ENCODE data around the gene EID3. TPM values are rescaled to one million over a fixed set of nuclear protein-coding genes. Genes with fewer than 3 reads are reported as not detected.
"Not testable (repeated sequence)": the region's sequence is repeated elsewhere in the genome, so short reads cannot be mapped to it uniquely, and the experiment has no call there.

The EID3 gene
- total and polyA plus RNA-seq, 2 donors (not counting 1 experiment from before 2014, with no cell fraction given): 6.4 to 9.4 TPM

DNA sequence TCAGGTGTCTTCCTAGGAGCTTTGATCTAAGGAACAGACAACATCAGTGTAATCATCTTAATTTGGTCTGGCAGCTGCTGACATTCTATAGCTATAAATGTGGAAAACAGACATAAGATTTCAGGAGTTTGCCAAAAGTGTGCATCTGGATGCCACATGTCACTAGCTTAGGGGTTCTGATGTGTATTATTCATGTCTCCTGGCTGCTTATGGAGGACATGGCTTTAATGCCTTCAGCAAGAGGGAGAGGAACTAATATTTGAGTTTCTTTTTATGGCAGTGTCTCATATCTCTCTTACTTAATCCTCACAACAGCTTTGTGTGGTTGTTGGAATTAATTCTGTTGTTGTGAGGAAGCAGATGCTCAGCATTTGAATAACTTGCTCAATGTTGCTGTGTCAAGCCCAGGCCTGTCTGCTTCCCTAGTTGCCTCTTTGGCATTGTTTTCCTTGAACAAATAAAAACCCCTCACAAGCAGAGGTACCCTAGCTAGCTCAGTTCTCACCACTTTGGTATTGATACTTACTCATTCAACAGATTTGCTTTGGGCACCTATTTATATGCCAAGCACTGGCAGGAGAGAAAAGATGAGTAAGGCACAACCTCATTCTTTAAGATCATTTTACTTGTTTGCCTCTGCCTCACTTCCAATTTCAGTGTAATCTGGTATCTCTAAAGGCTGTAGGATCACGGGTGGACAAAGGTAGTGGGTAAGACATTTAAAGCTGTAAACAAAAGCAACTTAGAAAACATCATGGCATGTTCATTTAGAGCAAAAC lies 39.8 kb upstream of the EID3 start:
- TF ChIP-seq, protein P1, sequence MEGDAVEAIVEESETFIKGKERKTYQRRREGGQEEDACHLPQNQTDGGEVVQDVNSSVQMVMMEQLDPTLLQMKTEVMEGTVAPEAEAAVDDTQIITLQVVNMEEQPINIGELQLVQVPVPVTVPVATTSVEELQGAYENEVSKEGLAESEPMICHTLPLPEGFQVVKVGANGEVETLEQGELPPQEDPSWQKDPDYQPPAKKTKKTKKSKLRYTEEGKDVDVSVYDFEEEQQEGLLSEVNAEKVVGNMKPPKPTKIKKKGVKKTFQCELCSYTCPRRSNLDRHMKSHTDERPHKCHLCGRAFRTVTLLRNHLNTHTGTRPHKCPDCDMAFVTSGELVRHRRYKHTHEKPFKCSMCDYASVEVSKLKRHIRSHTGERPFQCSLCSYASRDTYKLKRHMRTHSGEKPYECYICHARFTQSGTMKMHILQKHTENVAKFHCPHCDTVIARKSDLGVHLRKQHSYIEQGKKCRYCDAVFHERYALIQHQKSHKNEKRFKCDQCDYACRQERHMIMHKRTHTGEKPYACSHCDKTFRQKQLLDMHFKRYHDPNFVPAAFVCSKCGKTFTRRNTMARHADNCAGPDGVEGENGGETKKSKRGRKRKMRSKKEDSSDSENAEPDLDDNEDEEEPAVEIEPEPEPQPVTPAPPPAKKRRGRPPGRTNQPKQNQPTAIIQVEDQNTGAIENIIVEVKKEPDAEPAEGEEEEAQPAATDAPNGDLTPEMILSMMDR (IDR thresholded peaks at IDR 0.05): no peak
- no peak for TF ChIP-seq EZH2 (IDR thresholded peaks at IDR 0.05; ENCODE audit: borderline replicate concordance, insufficient read depth, low read depth, low read length, poor library complexity, severe bottlenecking)
- Mint-ChIP-seq H3K9me3 (ENCODE audit: insufficient read depth) (no peaks in the 10 kb centered on the region), H3K4me3 (no peak overlapping the region), H3K4me1 (no peaks in the 10 kb centered on the region), H3K27ac (no peak overlapping the region), H3K27me3 (no peaks in the 10 kb centered on the region)
- H3K4me3 ChIP-seq (ENCODE audit: control extremely low read depth in 1 of 5, extremely low read depth in 1 of 5, insufficient read depth in 1 of 5, low read depth in 2 of 5, low read length in 4 of 5): no peak overlapping the region
- H2AFZ ChIP-seq (ENCODE audit: insufficient read depth, low read depth, low read length, poor library complexity, severe bottlenecking): no peak overlapping the region
- no peaks in the 10 kb centered on the region for H3K4me1 ChIP-seq (ENCODE audit: control insufficient read depth in 2 of 2, insufficient read depth in 2 of 2, low read length in 2 of 2)
- intact Hi-C loops (cut with micrococcal nuclease): no loop called here
- CTCF ChIA-PET: no interaction called here
- H3K36me3 ChIP-seq (replicated peaks in 1 of 2; ENCODE audit: control extremely low read depth in 1 of 2, control insufficient read depth in 1 of 2, extremely low read depth in 1 of 2, insufficient read depth in 2 of 2, low read length in 1 of 2): no peaks in the 10 kb centered on the region
- no peaks in the 10 kb centered on the region for H3K27me3 ChIP-seq (replicated peaks in 1 of 4; ENCODE audit: control extremely low read depth in 1 of 4, control insufficient read depth in 3 of 4, insufficient read depth in 4 of 4, low read length in 3 of 4)
- H3K27ac ChIP-seq (ENCODE audit: low read length in 2 of 2): no peak overlapping the region
- H3K9me3 ChIP-seq (ENCODE audit: control extremely low read depth in 1 of 3, control insufficient read depth in 2 of 3, insufficient read depth in 1 of 3, low read length in 2 of 3): no peaks in the 10 kb centered on the region
- H3K9ac ChIP-seq (ENCODE audit: low read length): no peak overlapping the region
- no peak overlapping the region for H3K4me2 ChIP-seq (replicated peaks; ENCODE audit: low read depth, low read length, poor library complexity, severe bottlenecking)
- DNase-seq: no peak
- H3K79me2 ChIP-seq (ENCODE audit: control insufficient read depth, insufficient read depth, low read length): no peaks in the 10 kb centered on the region
- no peaks in the 10 kb centered on the region for H4K20me1 ChIP-seq (ENCODE audit: control insufficient read depth, insufficient read depth, low read length, poor library complexity, severe bottlenecking)
- POLR2A ChIA-PET: no interaction called here
- WGBS (ENCODE audit: insufficient coverage): no CpG with 5 or more reads among the region's 1 CpG
- ATAC-seq (ENCODE audit: low read depth): no peak

DNA sequence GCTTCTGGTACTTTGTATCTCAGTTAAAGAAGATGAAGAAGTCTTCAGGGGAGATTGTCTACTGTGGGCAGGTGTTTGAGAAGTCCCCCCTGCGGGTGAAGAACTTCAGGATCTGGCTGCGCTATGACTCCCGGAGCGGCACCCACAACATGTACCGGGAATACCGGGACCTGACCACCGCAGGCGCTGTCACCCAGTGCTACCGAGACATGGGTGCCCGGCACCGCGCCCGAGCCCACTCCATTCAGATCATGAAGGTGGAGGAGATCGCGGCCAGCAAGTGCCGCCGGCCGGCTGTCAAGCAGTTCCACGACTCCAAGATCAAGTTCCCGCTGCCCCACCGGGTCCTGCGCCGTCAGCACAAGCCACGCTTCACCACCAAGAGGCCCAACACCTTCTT lies 38.1 kb upstream of the EID3 start:
- H3K36me3 ChIP-seq (replicated peaks in 1 of 2; ENCODE audit: control extremely low read depth in 1 of 2, control insufficient read depth in 1 of 2, extremely low read depth in 1 of 2, insufficient read depth in 2 of 2, low read length in 1 of 2); H3K4me3 ChIP-seq (ENCODE audit: control extremely low read depth in 1 of 5, extremely low read depth in 1 of 5, insufficient read depth in 1 of 5, low read depth in 2 of 5, low read length in 4 of 5); intact Hi-C loops (cut with micrococcal nuclease); H4K20me1 ChIP-seq (ENCODE audit: control insufficient read depth, insufficient read depth, low read length, poor library complexity, severe bottlenecking); H2AFZ ChIP-seq (ENCODE audit: insufficient read depth, low read depth, low read length, poor library complexity, severe bottlenecking); H3K9me3 Mint-ChIP-seq (ENCODE audit: insufficient read depth); ATAC-seq (ENCODE audit: low read depth); H3K27ac Mint-ChIP-seq; H3K27me3 ChIP-seq (replicated peaks in 1 of 4; ENCODE audit: control extremely low read depth in 1 of 4, control insufficient read depth in 3 of 4, insufficient read depth in 4 of 4, low read length in 3 of 4); DNase-seq; H3K4me1 ChIP-seq (ENCODE audit: control insufficient read depth in 2 of 2, insufficient read depth in 2 of 2, low read length in 2 of 2); H3K9ac ChIP-seq (ENCODE audit: low read length); CTCF ChIA-PET; POLR2A ChIA-PET; H3K4me3 Mint-ChIP-seq; H3K9me3 ChIP-seq (ENCODE audit: control extremely low read depth in 1 of 3, control insufficient read depth in 2 of 3, insufficient read depth in 1 of 3, low read length in 2 of 3); H3K4me2 ChIP-seq (replicated peaks; ENCODE audit: low read depth, low read length, poor library complexity, severe bottlenecking); H3K4me1 Mint-ChIP-seq; H3K27ac ChIP-seq (ENCODE audit: low read length in 2 of 2); H3K79me2 ChIP-seq (ENCODE audit: control insufficient read depth, insufficient read depth, low read length); H3K27me3 Mint-ChIP-seq: not testable (repeated sequence)
- WGBS (ENCODE audit: insufficient coverage): 100% methylated on average over 7 of the region's 24 CpGs

Data from B cell (primary cell).